WTC11 (cell line): ENCODE data around the gene BCL7A. TPM values are rescaled to one million over a fixed set of nuclear protein-coding genes. Genes with fewer than 3 reads are reported as not detected.

Source experiments
- ATAC-seq: fragments of 200-7000 bp; cut with Tn5 transposase; 2 replicates; pipeline ENCODE4 v1.10.0; 2021; ENCODE audit warnings: mild to moderate bottlenecking, moderate library complexity
- CTCF ChIA-PET: fragments of 300-600 bp; sonication (Branson Sonifier 250); formaldehyde crosslinking; loops from one replicate; lab custom pipeline; 2021; ENCODE audit warnings: antibody characterized with exemption; lab: Charles Lee
- POLR2A ChIA-PET: fragments of 350-600 bp; sonication (Branson Sonifier 250); formaldehyde crosslinking; loops from one replicate; lab custom pipeline; 2021; ENCODE audit warnings: antibody characterized with exemption; lab: Charles Lee
- DNase-seq: peaks from one replicate; pipeline ENCODE4 v3.0.0; 2021; ENCODE audit warnings: low spot score
- H3K27ac Mint-ChIP-seq: 2 replicates; pipeline ENCODE4 v1.8.0; 2021; ENCODE audit warnings: mixed read lengths
- H3K27me3 Mint-ChIP-seq: 2 replicates; pipeline ENCODE4 v1.8.0; 2021; ENCODE audit warnings: low read depth, mild to moderate bottlenecking, moderate library complexity, mixed read lengths
- H3K36me3 Mint-ChIP-seq: 2 replicates; pipeline ENCODE4 v1.8.0; 2021; ENCODE audit warnings: mixed read lengths
- H3K4me1 Mint-ChIP-seq: 2 replicates; pipeline ENCODE4 v1.8.0; 2022; ENCODE audit warnings: mixed read lengths
- H3K4me3 Mint-ChIP-seq: 2 replicates; pipeline ENCODE4 v1.8.0; 2021; ENCODE audit warnings: mild to moderate bottlenecking, moderate library complexity, mixed read lengths
- H3K9me3 Mint-ChIP-seq: 2 replicates; pipeline ENCODE4 v1.8.0; 2021; ENCODE audit warnings: mixed read lengths
- AR ChIP-seq: fragments of 250-450 bp; sonication (Bioruptor Pico); IDR thresholded peaks from 2 replicates; pipeline ENCODE4 v1.9.0; 2021; ENCODE audit warnings: mild to moderate bottlenecking
- ATF3 ChIP-seq: sonication (generic); formaldehyde crosslinking; conservative IDR thresholded peaks from 2 replicates; pipeline ENCODE4 v1.8.1; 2022; ENCODE audit warnings: mild to moderate bottlenecking, missing genetic modification reagents
- ATF6 ChIP-seq: sonication (generic); formaldehyde crosslinking; IDR thresholded peaks from 2 replicates; pipeline ENCODE4 v1.8.1; 2023; ENCODE audit warnings: mild to moderate bottlenecking, missing genetic modification reagents
- CTCF ChIP-seq: fragments of 200-600 bp; IDR thresholded peaks from 2 replicates; pipeline ENCODE4 v1.8.0; 2022; ENCODE audit warnings: antibody characterized with exemption
- EMX1 ChIP-seq: fragments of 250-450 bp; sonication (Bioruptor Pico); IDR thresholded peaks from 2 replicates; pipeline ENCODE4 v1.8.0; 2021; ENCODE audit warnings: mild to moderate bottlenecking
- ERG ChIP-seq: fragments of 250-450 bp; sonication (Bioruptor Pico); IDR thresholded peaks from 2 replicates; pipeline ENCODE4 v1.8.0; 2021; ENCODE audit warnings: mild to moderate bottlenecking
- ETV6 ChIP-seq: sonication (generic); formaldehyde crosslinking; IDR thresholded peaks from 2 replicates; pipeline ENCODE4 v1.8.1; 2022; ENCODE audit warnings: mild to moderate bottlenecking, missing genetic modification reagents
- FOXP1 ChIP-seq: sonication (generic); formaldehyde crosslinking; IDR thresholded peaks from 2 replicates; pipeline ENCODE4 v1.8.0; 2022; ENCODE audit warnings: missing genetic modification reagents, mild to moderate bottlenecking, moderate library complexity, borderline replicate concordance
- GTF2I ChIP-seq: fragments of 250-450 bp; sonication (Bioruptor Pico); conservative IDR thresholded peaks from 2 replicates; pipeline ENCODE4 v1.4.0; 2021; ENCODE audit warnings: mild to moderate bottlenecking
- JUN ChIP-seq: sonication (generic); formaldehyde crosslinking; IDR thresholded peaks from 2 replicates; pipeline ENCODE4 v1.8.0; 2023; ENCODE audit warnings: mild to moderate bottlenecking, missing genetic modification reagents
- NFYB ChIP-seq: sonication (generic); formaldehyde crosslinking; conservative IDR thresholded peaks from 2 replicates; pipeline ENCODE4 v1.8.0; 2022; ENCODE audit warnings: low read depth, missing genetic modification reagents
- NR1H2 ChIP-seq: sonication (generic); formaldehyde crosslinking; IDR thresholded peaks from 2 replicates; pipeline ENCODE4 v1.9.0; 2021; ENCODE audit warnings: mild to moderate bottlenecking, moderate library complexity, missing genetic modification reagents
- SMAD3 ChIP-seq: sonication (generic); formaldehyde crosslinking; IDR thresholded peaks from 2 replicates; pipeline ENCODE4 v1.8.0; 2022; ENCODE audit warnings: missing genetic modification reagents, mild to moderate bottlenecking, borderline replicate concordance
- ZNF138 ChIP-seq: sonication (generic); formaldehyde crosslinking; conservative IDR thresholded peaks from 2 replicates; pipeline ENCODE4 v1.8.1; 2022; ENCODE audit warnings: mild to moderate bottlenecking, moderate library complexity, missing genetic modification reagents
- ZNF219 ChIP-seq: sonication (generic); formaldehyde crosslinking; IDR thresholded peaks from 2 replicates; pipeline ENCODE4 v1.8.0; 2023; ENCODE audit warnings: missing genetic modification reagents, mild to moderate bottlenecking, borderline replicate concordance
- ZNF281 ChIP-seq: sonication (generic); formaldehyde crosslinking; IDR thresholded peaks from 2 replicates; pipeline ENCODE4 v1.8.0; 2023; ENCODE audit warnings: mild to moderate bottlenecking, missing genetic modification reagents
- ZNF317 ChIP-seq: sonication (generic); formaldehyde crosslinking; IDR thresholded peaks from 2 replicates; pipeline ENCODE4 v1.8.1; 2023; ENCODE audit warnings: low read depth, mild to moderate bottlenecking, moderate library complexity, missing genetic modification reagents, borderline replicate concordance
- total RNA-seq: library from RNA; stranded (reverse); gene quantifications from 3 replicates; pipeline ENCODE4 v1.2.3, GENCODE V29; 2021

BCL7A gene
- total RNA-seq, 1 experiment from 2014 or later, result 19.7 TPM

- no peak for TF ChIP-seq AR (CRISPR knock-in tag)
Observed at GRCh38 chr12:122004633-122005071, 17.0 kb upstream of the BCL7A start (continued).

- Mint-ChIP-seq H3K36me3 (no peaks in the 10 kb centered on the region), H3K9me3 (no peaks in the 10 kb centered on the region), H3K27ac (no peak overlapping the region), H3K4me1 (peaks cover 6% of the 10 kb centered on the region), H3K27me3 (no peaks in the 10 kb centered on the region), H3K4me3 (no peak overlapping the region)
- CTCF ChIA-PET, result interaction anchor here (0.6 to 1.0 kb wide), 2 partner anchors 87 to 511 kb away, joined by 3 to 4 read pairs; partner anchors contain the start of gene CFAP251
- DNase-seq (no peak), ATAC-seq (no peak)
- TF ChIP-seq ETV6 (CRISPR knock-in tag), result no peak
- TF ChIP-seq NFYB (CRISPR knock-in tag), result no peak
- TF ChIP-seq ERG (CRISPR knock-in tag), result no peak
- no peak for TF ChIP-seq AR (CRISPR knock-in tag)
- POLR2A ChIA-PET, result no interaction called here
Observed at GRCh38 chr12:122005252-122005776, 16.4 kb upstream of the BCL7A start.

- no peak for ATAC-seq
- ChIA-PET POLR2A (no interaction called here), CTCF (interaction anchor here (0.6 to 1.7 kb wide), 2 partner anchors 211 to 512 kb away, joined by 3 to 5 read pairs; no protein-coding TSS in a partner anchor)
- no peak for TF ChIP-seq GTF2I (CRISPR knock-in tag)
- TF ChIP-seq SMAD3, result no peak
- TF ChIP-seq NFYB (CRISPR knock-in tag), result no peak
- no peak for TF ChIP-seq ZNF281
- TF ChIP-seq ZNF138 (CRISPR knock-in tag), result no peak
- no peak for TF ChIP-seq ZNF219 (CRISPR knock-in tag)
- no peak for TF ChIP-seq JUN
- no peak for TF ChIP-seq ATF6
- TF ChIP-seq ATF3 (CRISPR knock-in tag), result no peak
- no peak for TF ChIP-seq NR1H2
- no peak for TF ChIP-seq CTCF
- no peak for TF ChIP-seq ZNF317 (CRISPR knock-in tag)
- TF ChIP-seq FOXP1 (CRISPR knock-in tag), result no peak
- no peak for TF ChIP-seq EMX1 (CRISPR knock-in tag)
Observed at GRCh38 chr12:122006186-122006926, 15.3 kb upstream of the BCL7A start.

More at GRCh38 chr12:122006186-122006926, 15.3 kb upstream of the BCL7A start:
- no peaks in the 10 kb centered on the region for H3K27me3 Mint-ChIP-seq
- DNase-seq, result no peak
- peaks cover 5% of the 10 kb centered on the region for H3K4me1 Mint-ChIP-seq
- no peaks in the 10 kb centered on the region for H3K9me3 Mint-ChIP-seq
- H3K27ac Mint-ChIP-seq, result no peak overlapping the region
- H3K4me3 Mint-ChIP-seq, result no peak overlapping the region
- H3K36me3 Mint-ChIP-seq, result no peaks in the 10 kb centered on the region
